ENCODE results near the gene WDR36.

GRCh38 chr5:111106320-111106948 is 14.3 kb downstream of the WDR36 start:
- TF ChIP-seq CTCF (conservative IDR thresholded peaks at IDR 0.05) (no peak), EZH2 (IDR thresholded peaks at IDR 0.05; ENCODE audit: low read depth) (no peak)

Data from PC-9 (cell line).